GM21717 (cell line): ENCODE measurements around the gene DCP1A.
"Not testable (repeated sequence)": the region's sequence is repeated elsewhere in the genome, so short reads cannot be mapped to it uniquely, and the experiment has no call there.

Experiments
- ATAC-seq: cut with Tn5 transposase; IDR thresholded peaks from one replicate; pipeline ENCODE4 v1.9.1; 2021; ENCODE audit warnings: mild to moderate bottlenecking, moderate library complexity; ENCODE audit not compliant: unreplicated experiment

Gene DCP1A

DNA sequence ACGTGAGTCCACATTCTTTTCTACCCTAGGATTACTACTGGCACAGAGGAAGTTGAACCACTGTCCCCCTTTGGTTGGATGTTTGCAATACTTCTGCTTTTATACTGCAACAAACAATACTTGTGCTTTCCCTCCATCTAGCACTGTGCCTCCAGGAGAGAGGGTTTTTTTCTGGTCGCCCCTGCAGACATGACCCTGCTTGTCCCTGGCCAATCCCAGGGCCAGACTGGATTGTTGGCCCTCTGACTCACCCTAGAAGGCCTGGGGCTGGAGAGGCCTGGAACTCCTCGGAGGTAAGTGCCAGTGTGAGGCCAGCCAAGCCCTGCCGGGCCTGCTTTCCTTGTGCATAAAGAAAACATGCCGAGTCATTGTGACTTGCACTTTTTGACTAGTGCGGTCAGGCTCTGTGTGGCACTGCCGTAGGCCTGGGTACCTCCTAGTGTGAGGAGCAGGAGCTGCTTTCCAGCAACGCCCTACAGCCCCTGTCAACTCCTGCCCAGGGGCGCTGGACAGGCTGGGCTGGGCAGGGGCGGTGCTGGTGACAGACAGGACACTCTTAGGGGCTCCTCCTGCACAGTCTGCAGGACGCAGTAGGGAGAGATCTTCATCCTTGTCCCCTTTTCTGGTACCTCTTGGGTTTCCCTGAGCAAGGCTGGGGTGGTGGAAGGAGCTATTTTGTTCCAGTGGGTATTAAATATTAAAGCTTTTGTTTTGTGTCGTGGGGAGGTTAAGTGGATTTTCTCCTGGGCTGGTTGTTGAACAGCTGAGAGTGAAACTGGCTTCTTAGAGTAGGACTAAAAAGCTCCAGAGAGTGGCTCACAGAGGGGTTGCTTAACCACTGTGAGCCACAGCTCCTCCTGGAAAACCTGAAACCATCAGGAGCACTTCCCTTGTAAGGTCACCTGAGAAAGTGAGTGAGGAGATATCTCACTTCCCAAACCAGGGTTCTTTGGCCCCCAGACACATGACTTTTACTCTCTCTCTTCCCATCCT lies 77.2 kb downstream of the DCP1A start:
- peak; percentile 75 for ATAC-seq

DNA sequence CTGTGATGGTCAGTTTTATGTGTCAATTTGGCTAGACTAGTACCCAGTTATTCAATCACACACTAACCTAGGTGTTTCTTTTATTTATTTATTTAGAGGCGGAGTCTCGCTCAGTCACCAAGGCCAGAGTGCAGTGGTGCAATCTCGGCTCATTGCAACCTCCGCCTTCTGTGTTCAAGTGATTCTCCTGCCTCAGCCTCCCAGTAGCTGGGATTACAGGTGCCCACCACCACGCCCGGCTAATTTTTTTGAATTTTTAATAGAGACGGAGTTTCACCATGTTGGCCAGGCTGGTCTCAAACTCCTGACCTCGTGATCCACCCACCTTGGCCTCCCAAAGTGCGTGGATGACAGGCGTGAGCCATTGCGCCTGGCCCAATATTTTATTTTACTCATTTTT lies 78.2 kb downstream of the DCP1A start:
- not testable (repeated sequence) for ATAC-seq

DNA sequence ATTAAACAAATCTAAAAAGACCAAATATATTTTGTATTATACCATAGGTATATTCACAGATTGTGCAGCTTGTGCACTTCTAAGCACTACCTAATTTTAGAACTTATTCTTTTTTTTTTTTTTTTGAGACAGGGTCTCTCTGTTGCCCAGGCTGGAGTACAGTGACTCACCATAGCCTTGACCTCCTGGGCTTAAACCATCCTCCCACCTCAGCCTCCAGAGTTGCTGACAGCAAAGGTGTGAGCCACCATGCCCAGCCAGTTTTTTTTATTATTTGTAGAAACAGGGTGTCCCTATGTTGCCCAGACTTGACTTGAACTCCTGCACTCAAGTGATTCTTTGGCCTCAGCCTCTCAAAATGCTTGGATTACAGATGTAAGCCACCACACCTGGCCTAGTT lies 79.6 kb downstream of the DCP1A start:
- no peak for ATAC-seq

DNA sequence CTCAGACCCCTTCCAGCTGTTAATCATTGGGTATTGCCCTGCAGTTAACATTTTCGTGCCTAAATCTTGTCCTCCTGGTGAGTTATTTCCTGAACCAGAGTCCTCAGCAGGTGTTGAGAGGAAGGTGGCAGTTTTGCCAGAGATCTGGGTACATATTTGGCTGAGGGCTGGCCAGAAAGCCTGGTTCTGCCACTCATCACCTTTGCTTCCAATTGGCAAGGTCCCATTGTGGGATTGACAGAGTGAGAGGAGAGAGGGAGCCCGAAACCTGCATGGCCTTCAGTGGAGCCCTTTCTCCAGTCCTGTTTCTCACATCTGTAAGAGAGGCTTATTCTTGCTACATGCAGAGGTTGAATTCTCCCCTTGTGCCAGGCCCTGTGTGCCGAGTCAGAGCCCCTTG lies 82.6 kb downstream of the DCP1A start:
- no peak for ATAC-seq

DNA sequence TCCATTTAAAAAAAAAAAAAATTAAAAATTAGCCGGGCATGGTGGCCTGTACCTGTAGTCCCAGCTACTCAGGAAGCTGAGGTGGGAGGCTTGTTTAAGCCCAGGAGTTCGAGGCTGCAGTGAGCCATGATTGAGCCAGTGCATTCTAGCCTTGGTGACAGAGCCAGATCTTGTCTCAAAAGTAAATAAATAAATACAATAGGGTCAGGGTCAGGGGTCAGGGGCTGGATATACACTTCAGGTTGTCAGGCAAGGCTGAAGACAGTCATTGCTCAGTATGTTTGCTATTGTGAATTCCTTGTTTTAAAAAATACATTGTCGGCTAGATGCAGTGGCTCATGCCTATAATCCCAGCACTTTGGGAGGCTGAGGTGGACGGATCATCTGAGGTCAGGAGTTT lies 83.4 kb downstream of the DCP1A start:
- no peak for ATAC-seq

DNA sequence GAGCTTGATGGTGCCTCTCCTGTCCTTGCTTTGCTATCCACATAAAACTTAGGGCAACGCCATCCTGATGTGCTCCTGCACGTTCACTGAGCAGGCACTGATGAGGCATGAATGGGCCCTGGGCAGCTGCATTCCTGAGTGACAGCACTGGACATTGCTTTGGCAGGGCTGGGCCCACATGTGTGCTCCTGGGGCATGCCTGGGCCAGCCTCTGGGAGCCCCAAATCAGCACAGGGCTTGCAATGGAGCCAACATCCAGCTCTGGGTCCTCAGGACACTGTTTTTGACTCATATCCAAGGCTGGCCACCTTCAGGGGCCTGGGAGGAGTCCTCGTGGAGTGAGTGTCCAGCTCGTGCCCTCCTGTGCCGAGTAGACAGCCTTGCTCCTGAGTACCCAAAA lies 85.6 kb downstream of the DCP1A start:
- no peak for ATAC-seq

DNA sequence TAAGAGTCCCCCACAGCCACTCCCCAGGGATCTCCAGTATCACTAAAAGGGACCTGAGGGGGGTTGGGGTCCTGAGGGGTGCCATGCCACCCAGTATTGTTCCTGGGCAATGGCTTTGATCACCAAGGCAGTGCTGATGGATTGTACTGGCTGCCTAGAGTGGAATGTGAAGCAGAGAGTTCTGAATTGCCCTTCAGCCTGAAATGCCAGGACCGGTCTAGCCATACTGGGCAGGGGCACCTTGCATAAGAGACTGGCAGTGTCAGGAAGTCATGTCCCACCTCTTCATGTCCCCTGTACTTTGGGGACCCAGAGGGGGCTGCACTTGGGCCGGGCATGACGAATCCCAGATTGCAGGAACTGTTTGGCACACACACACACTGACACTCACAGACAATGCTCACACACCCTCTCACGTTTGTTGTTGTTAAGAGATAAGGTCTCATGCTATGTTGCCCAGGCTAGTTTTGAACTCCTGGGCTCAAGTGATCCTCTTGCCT lies 87.0 kb downstream of the DCP1A start:
- ATAC-seq, result no peak

DNA sequence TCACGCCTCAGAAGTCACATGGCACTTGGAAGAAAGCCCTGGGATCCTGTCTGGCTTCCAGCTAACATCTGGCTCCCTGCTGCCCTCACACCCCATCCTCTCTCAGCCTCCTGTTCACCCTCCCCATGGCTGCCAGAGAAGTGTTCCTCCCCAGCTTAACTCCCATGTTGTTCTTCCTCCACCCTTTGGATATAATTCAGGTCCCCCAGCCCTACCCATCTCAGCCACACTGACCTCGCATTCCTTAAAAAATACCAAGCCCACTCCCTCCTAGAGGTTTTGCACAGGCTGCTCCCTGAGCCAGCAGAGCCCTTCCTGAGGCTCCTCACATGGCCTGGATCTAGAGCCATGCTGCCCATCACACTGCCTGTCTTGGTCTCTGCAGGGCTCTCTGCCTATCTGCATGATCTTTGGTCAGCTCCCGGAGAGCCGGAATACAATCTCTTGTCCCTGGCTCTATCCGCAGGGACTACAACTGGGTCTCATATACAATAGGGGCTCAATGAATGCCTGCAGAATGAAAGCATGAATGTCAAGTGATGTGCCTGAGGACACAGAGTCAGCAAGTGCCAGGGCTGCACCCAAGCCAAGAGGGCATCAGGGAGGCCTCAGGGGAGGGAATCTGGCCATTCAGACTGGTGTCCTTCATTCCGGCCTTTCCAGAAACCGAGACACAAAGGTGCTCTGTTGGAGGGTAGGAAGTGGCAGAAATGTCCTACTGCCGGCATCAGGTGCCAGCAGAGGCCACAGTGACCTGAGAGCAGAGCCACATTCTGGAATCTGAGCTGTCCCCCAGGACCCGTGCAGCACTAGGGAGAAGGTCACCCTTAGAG lies 87.7 kb downstream of the DCP1A start:
- no peak for ATAC-seq

DNA sequence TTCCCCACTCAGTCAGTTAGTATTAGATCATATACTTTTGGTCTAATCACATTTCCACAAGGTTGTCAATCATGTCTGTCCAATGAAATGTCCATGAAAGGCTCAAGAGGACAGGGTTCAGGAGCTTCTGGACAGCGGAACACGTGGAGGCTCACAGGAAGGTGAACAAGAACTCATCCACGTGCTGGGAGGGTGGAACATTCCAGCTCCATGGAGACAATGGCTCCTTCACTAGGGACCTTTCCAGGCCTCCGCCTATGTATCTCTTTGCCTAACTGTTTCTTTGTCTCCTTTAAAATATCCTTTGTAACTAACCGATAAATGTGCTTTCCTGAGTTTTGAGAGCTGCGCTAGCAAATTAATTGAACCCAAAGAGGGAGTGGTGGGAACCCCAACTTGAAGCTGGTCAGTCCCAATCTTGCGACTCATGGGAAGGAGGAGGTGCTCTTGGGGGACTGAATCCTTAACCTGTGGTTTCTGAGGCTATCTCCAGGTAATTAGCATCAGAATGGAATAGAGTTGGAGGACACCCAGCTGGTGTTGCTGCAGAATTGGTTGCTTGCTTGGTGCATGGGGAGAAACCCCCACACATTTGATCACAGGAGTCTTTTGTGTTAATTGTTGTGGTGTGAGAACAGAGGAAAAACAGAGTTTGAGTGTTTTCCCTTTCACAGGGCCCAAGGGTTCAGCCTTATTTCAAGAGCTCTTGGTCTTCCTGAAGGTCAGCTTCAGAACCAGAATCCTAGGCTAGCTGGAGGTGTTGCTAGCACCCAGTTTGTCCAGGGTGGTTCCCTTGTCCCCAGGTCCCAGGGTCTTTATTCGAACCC lies 88.5 kb downstream of the DCP1A start:
- ATAC-seq, result no peak

DNA sequence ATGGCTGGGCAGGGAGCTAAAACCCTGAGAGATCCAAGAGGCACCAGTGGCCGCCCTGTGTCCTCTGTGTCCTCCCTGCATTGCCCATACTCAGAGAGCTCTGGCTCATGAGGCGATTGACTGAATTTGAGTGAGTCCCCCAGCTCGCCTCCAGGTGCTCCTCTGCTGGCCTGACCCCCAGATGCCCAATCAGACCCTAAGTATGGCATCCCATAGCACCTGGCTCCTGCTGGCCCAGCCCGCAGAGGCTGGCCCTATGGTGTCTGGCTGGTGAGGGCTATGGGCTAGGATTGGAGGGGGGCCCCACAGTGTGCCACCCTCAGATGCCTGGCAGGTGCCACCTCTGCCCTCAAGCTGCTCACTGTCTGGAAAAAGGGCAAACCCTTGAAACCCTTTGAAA lies 89.9 kb downstream of the DCP1A start:
- ATAC-seq, result no peak

DNA sequence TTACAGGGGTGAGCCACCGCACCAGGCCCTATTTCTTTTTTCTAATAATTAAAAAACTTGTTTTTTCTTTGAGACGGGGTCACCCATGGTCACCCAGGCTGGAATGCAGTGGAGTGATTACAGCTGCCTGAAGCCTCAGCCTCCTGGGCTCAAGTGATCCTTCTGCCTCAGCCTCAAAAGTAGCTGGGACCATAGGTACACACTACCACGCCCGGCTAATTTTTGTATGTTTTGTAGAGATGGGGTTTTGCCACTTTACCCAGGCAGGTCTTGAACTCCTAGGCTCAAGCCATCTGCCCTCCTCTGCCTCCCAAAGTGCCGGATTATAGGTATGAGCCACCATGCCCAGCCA lies 90.7 kb downstream of the DCP1A start:
- ATAC-seq, result no peak

DNA sequence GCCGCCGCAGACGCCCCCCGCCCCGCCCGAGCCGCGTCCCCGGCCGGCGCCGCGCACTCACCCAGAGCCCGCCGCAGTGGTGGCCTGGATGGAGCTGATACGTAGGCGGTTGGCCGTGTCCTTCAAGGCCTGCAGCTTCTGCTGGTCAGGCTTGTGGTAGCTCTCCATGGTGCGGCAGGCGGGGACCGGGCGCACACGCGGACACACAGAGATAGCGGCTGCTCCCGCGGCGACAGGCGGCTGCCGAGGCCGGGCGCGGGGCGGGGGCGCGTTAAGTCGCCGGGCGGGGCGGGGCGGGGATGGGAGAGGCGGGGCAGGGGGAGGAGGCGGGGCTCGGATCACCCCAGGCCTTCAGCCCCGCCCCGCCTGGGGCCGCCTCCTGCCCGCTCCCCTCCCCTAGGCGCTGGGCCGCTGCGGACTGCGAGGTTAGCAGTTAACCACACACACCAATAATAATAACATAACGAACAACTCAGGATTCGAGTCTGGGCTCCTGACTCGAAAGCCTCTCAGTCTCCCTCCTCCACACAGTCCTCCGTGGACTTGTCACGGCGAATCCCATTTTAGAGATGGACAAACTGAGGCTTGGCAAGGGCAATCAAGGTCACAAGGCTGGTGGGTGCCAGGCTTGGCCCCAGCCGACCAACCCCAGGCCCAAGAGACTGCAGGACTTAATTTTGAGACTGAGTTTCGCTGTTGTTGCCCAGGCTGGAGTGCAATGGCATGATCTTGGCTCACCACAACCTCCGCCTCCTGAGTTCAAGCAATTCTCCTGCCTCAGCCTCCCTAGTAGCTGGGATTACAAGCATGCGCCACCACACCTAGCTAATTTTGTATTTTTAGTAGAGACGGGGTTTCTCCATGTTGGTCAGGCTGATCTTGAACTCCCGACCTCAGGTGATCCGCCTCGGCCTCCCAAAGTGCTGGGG lies 91.3 kb downstream of the DCP1A start, which contains the start of gene TKT:
TSS of gene TKT (minus strand) at position 248 of the 929 bp plus-strand sequence. CDS start at position 168, 80 bp downstream.
- ATAC-seq, result peak; percentile 47

DNA sequence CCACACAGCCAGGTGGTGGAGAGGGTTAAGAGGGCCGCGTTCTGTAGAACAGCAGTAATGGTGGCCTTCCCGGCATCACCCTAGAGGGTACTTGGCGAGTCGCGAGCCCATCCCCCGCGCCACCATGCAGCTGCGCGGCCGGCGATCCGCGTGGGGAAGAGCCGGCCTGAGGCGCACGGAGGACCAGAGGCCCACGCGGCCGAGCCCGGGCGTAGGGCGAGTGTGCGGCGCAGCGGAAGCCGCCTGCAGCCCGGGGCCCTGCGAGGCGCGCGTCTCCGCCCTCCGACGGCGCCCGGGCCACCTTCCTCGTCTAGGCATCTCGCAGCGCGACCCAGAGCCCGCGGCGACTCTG lies 91.9 kb downstream of the DCP1A start:
- peak; percentile 39 for ATAC-seq

DNA sequence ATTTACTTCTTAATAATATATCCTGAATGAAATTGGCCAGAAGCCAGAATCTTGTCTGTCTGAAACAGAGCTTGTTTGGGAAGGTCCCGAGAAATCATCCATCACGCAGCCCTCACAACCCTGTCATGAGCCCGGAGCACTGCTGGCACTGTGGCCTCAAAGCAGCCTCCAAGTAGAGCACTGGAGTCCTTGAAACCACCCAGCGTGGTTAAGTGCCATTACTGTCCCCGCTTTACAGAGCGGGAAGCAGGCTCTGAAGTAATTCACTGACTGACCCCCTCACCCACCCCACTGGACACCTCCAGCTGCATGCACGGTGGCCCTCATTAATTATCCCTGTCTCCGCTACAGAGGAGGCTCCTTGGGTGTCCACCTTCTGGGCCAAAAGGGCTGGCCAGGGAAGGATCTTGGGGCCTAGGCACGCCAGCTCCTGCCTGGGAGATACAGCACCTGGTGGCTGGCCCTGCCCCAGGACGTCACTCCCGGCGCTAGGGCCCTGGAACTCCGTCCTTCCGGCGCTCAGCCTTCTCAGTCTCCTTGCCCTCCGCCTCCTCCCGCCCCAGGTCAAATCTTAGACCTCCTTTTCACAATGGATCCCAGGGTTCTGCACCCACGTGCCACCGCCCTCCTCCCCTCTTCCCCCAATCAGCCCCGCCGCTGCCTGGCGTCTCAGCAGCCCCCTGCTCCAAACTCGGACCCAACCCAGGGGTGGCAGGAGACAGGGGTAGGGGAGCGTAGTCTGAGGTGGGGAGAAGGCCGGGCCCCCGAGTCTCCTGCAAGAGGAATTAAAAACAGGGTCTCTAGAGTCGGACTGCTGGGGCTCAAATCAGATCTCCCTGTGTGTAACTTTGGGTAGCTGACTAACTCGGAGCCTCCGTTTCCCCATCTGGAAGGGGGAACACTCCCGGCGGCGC lies 92.6 kb downstream of the DCP1A start:
- peak; percentile 52 for ATAC-seq

DNA sequence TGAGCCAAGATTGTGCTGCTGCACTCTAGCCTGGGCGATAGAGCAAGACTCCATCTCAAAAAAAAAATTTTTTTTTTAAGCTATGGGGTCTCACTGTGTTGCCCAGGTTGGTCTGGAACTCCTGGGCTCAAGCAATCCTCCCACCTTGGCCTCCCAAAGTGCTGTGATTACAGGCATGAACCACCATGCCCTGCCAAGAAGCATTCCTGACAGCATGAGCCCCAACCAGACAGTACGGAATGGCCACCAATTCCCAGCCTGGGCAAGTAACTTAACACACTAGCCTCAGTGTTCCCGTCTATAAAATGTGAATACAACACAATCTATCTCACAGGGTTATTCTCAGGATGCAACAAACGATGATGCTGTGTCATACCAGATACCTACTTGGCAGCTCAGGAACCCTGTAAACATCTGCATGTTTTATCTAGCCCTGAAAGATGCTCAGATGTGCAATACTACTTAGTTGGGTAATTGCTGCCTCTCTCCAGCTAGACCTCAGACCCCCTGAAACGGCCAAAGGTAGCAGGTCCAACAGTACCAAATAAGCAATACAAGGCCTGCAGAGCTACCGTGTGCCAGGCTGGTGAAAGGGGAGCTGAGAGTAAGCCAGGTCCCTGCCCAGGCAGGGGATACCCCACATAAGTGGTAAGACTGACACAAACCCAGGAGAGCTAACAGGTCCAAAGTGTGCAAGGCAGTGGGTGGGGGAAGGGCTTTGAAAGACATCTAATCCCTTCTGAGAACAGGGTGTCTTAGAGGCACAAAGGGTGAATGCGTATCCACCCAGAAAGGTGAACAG lies 93.4 kb downstream of the DCP1A start:
- ATAC-seq, result no peak

DNA sequence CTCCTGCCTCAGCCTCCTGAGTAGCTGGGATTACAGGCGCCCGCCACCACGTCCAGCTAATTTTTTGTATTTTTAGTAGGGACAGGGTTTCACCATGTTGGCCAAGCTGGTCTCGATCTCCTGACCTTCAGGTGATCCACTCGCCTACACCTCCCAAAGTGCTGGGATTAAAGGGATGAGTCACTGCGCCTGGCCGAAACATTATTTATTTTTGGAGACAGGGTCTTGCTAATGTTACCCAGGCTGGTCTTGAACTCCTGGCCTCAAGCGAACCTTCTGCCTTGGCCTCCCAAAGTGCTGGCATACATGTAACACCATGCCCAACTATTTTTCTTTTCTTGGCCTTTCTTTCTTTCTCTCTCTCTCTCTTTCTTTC lies 94.4 kb downstream of the DCP1A start:
- not testable (repeated sequence) for ATAC-seq

DNA sequence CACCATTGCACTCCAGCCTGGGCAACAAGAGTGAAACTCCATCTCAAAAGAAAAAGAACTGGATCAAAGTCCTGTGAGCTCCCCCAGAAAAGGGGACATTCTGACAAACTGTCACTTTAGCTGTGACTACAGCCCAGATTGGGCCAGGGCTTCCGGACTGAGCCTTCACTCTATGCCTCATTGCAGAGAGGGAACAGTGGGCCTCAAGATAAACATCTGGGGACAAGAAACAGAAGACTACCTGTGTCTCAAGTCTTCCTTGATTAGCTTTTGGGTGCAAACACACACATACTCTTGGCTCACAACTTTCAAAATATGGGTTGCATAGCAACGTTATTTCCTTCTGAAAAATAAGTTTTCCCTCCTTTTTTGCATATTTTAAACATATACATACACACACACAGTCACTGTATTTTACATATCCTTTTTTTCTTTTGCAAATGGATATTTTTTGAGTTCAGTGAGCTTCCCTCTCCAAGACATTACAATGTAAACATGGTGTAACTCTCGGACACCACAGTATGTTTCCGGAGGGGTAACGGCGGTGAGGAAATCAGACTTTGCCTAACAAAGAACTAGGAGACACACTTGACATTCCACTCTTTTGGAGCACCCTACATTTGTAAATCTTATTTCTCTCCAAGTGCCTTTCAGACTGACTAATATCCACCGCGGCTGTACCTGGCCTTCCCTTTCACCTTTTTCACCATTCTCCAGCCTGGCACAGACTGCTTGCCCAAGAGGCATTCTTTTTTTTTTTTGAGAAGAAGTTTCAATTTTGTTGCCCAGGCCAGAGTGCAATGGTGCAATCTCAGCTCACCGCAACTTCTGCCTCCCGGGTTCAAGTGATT lies 95.0 kb downstream of the DCP1A start:
- no peak for ATAC-seq
